ENCODE results near the gene XYLT2. TPM values are rescaled to one million over a fixed set of nuclear protein-coding genes. Genes with fewer than 3 reads are reported as not detected.
"Not testable (repeated sequence)": the region's sequence is repeated elsewhere in the genome, so short reads cannot be mapped to it uniquely, and the experiment has no call there.

The XYLT2 gene
- total RNA-seq, 1 experiment from 2014 or later: 39.7 TPM

DNA sequence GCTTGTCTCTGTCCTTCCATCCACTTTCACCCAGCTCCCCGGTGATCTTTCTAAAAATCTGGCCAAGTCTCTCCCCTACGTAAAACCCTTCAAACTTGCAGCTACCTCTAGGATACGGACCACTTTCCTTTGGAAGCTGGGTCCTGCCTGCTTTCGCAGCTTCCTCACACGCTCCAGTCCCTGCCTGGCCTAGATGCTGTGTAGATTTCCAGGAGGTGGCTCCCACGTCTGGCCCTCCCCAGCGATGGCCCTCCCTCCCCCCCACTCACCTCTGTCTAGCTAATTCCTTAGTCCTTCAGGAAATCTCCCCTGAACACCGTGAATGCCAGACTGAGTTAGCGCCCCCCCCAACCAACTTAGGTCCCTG, 52.0 kb downstream of the XYLT2 start:
- ATAC-seq: peak; percentile 33
- peaks cover 20% of the 10 kb centered on the region for H3K9me3 Mint-ChIP-seq
- DNase-seq (ENCODE audit: low spot score): no peak
- H3K4me1 Mint-ChIP-seq: peaks cover 15% of the 10 kb centered on the region
- CTCF ChIA-PET: interaction anchor here (0.8 to 4.0 kb wide), 68 partner anchors 9 to 400 kb away, joined by 3 to 108 read pairs (median 6); partner anchors contain the start of genes ACSF2, CHAD, EME1 and MRPL27
- H3K27ac Mint-ChIP-seq: no peak overlapping the region
- POLR2A ChIA-PET: interaction anchor here (0.6 to 1.8 kb wide), 5 partner anchors 29 to 634 kb away, joined by 3 to 8 read pairs (median 6); partner anchors contain the start of genes ACSF2 and FAM117A
- TF ChIP-seq RORB (CRISPR knock-in tag; IDR thresholded peaks at IDR 0.05): no peak
- no peak for TF ChIP-seq FOXK1 (CRISPR knock-in tag; IDR thresholded peaks at IDR 0.05)
- TF ChIP-seq, protein P1, sequence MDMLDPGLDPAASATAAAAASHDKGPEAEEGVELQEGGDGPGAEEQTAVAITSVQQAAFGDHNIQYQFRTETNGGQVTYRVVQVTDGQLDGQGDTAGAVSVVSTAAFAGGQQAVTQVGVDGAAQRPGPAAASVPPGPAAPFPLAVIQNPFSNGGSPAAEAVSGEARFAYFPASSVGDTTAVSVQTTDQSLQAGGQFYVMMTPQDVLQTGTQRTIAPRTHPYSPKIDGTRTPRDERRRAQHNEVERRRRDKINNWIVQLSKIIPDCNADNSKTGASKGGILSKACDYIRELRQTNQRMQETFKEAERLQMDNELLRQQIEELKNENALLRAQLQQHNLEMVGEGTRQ (CRISPR knock-in tag; IDR thresholded peaks at IDR 0.05): no peak
- no peak for TF ChIP-seq ZNF138 (CRISPR knock-in tag; conservative IDR thresholded peaks at IDR 0.05)
- TF ChIP-seq IRF2 (CRISPR knock-in tag; IDR thresholded peaks at IDR 0.05; ENCODE audit: borderline replicate concordance, low read depth): no peak
- TF ChIP-seq ZNF423 (CRISPR knock-in tag; IDR thresholded peaks at IDR 0.05): no peak
- TF ChIP-seq PRRX2 (CRISPR knock-in tag; IDR thresholded peaks at IDR 0.05): no peak
- TF ChIP-seq NR1H2 (CRISPR knock-in tag; IDR thresholded peaks at IDR 0.05): no peak
- peaks cover 32% of the 10 kb centered on the region for H3K36me3 Mint-ChIP-seq
- peaks cover 7% of the 10 kb centered on the region for H3K27me3 Mint-ChIP-seq (ENCODE audit: low read depth)
- H3K4me3 Mint-ChIP-seq: peak overlapping the region; percentile 93

DNA sequence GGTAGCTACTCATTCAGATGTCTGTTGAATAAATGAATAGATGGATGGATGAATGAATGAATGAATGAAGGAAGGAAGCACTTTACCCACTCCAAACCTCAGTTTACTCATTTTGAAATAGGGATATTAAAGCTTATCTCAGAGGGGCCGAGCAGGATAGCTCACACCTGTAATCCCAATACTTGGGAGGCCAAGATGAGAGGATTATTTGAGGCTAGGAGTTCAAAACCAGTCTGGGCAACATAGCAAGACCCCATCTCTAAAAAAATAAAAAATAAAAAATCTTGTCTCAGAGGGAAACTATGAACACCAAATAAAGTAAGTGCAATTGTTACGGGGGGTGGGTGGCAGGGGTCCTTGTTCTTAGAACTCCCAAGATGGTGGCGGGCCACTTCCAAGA, 52.7 kb downstream of the XYLT2 start:
- Mint-ChIP-seq H3K9me3 (peaks cover 20% of the 10 kb centered on the region), H3K4me1 (peaks cover 20% of the 10 kb centered on the region), H3K36me3 (peaks cover 24% of the 10 kb centered on the region)
- ATAC-seq; H3K4me3 Mint-ChIP-seq; DNase-seq (ENCODE audit: low spot score); H3K27ac Mint-ChIP-seq; POLR2A ChIA-PET; H3K27me3 Mint-ChIP-seq (ENCODE audit: low read depth): not testable (repeated sequence)
- CTCF ChIA-PET: interaction anchor here (1.7 to 4.0 kb wide), 11 partner anchors 16 to 287 kb away, joined by 4 to 108 read pairs (median 16); partner anchors contain the start of gene RSAD1

DNA sequence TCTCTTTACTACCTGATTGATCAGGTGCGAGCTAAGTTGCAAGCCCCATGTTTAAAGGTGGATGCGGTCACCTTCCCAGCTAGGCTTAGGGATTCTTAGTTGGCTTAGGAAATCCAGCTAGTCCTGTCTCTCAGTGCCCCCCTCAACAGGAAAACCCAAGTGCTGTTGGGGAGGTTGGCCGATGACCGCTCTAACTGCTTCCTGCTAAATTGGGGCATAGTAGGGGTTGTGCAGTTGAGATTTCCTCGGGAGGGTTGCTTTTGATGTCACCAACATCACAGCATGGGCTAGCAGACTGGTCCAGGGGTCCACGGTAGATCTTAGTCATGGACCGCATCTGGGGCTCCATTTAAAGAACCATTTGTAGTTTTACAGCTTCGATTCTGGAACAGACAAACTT, 53.7 kb downstream of the XYLT2 start:
- ATAC-seq, H3K4me3 Mint-ChIP-seq: not testable (repeated sequence)

DNA sequence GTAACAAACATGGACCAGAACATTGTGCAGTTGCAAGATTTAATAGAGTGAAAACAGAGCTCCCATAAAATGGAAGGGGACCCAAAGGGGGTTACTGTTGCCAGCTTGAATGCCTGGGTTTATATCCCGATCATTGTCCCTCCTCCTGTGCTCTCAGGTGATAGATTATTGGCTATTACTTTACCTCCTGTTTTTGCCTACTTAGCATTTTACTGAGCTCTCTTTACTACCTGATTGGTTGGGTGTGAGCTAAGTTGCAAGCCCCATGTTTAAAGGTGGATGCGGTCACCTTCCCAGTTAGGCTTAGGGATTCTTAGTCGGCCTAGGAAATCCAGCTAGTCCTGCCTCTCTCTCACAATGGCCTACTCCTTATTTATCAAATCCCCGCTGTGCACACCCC, 59.4 kb downstream of the XYLT2 start:
- H3K4me1 Mint-ChIP-seq: peaks cover 15% of the 10 kb centered on the region

More for the DNA sequence above, 53.7 kb downstream of the XYLT2 start:
- CTCF ChIA-PET: interaction anchor here (4.0 kb wide), 1 partner anchor 36 kb away, joined by 108 read pairs; no protein-coding TSS in a partner anchor
- peaks cover 25% of the 10 kb centered on the region for H3K4me1 Mint-ChIP-seq
- DNase-seq (ENCODE audit: low spot score); H3K27ac Mint-ChIP-seq; H3K27me3 Mint-ChIP-seq (ENCODE audit: low read depth); POLR2A ChIA-PET: not testable (repeated sequence)
- H3K36me3 Mint-ChIP-seq: peaks cover 15% of the 10 kb centered on the region
- H3K9me3 Mint-ChIP-seq: peaks cover 20% of the 10 kb centered on the region

DNA sequence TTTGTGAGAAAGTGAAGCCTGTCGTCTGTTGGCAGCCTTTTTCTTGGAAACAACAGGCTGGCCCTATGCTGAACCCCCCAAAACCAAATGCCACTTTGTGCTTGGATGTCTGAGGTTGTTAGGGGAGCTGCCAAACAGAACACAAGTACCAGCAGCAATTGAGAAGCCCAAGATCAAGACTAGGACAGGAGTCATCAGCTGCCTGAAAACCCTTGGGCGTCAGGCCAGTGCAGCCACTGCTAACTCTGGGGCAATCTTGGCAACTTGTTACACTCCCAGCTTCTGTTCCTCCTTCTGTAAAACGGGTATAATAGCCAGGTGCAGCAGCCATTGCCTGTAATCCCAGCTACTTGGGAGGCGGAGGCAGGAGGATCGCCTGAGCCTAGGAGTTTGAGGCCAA, 60.7 kb downstream of the XYLT2 start:
- peaks cover under 1% of the 10 kb centered on the region; the same call in 1 of the 2 replicates for H3K27me3 Mint-ChIP-seq (ENCODE audit: low read depth)
- peaks cover 15% of the 10 kb centered on the region for H3K4me1 Mint-ChIP-seq
- H3K9me3 Mint-ChIP-seq: no peaks in the 10 kb centered on the region
- H3K36me3 Mint-ChIP-seq: no peaks in the 10 kb centered on the region
- no peak overlapping the region for H3K27ac Mint-ChIP-seq
- no peak overlapping the region for H3K4me3 Mint-ChIP-seq
- DNase-seq (ENCODE audit: low spot score): no peak
- ChIA-PET CTCF (interaction anchor here (1.5 to 4.4 kb wide), 2 partner anchors 10 to 221 kb away, joined by 4 to 37 read pairs; partner anchors contain the start of gene LRRC59), POLR2A (no interaction called here)
- no peak for ATAC-seq
- TF ChIP-seq, protein P2, sequence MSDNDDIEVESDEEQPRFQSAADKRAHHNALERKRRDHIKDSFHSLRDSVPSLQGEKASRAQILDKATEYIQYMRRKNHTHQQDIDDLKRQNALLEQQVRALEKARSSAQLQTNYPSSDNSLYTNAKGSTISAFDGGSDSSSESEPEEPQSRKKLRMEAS (CRISPR knock-in tag; IDR thresholded peaks at IDR 0.05): no peak
- TF ChIP-seq ZBTB21 (CRISPR knock-in tag; IDR thresholded peaks at IDR 0.05; ENCODE audit: borderline replicate concordance): no peak
- TF ChIP-seq, protein P3, sequence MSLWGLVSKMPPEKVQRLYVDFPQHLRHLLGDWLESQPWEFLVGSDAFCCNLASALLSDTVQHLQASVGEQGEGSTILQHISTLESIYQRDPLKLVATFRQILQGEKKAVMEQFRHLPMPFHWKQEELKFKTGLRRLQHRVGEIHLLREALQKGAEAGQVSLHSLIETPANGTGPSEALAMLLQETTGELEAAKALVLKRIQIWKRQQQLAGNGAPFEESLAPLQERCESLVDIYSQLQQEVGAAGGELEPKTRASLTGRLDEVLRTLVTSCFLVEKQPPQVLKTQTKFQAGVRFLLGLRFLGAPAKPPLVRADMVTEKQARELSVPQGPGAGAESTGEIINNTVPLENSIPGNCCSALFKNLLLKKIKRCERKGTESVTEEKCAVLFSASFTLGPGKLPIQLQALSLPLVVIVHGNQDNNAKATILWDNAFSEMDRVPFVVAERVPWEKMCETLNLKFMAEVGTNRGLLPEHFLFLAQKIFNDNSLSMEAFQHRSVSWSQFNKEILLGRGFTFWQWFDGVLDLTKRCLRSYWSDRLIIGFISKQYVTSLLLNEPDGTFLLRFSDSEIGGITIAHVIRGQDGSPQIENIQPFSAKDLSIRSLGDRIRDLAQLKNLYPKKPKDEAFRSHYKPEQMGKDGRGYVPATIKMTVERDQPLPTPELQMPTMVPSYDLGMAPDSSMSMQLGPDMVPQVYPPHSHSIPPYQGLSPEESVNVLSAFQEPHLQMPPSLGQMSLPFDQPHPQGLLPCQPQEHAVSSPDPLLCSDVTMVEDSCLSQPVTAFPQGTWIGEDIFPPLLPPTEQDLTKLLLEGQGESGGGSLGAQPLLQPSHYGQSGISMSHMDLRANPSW (CRISPR knock-in tag; conservative IDR thresholded peaks at IDR 0.05; ENCODE audit: low read depth): no peak
- TF ChIP-seq TCF7 (CRISPR knock-in tag; IDR thresholded peaks at IDR 0.05; ENCODE audit: low read depth): no peak
- TF ChIP-seq, protein P4, sequence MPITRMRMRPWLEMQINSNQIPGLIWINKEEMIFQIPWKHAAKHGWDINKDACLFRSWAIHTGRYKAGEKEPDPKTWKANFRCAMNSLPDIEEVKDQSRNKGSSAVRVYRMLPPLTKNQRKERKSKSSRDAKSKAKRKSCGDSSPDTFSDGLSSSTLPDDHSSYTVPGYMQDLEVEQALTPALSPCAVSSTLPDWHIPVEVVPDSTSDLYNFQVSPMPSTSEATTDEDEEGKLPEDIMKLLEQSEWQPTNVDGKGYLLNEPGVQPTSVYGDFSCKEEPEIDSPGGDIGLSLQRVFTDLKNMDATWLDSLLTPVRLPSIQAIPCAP (CRISPR knock-in tag; IDR thresholded peaks at IDR 0.05): no peak
- no peak for TF ChIP-seq GRHL2 (CRISPR knock-in tag; IDR thresholded peaks at IDR 0.05; ENCODE audit: insufficient replicate concordance, severe bottlenecking)
- TF ChIP-seq, protein P5, sequence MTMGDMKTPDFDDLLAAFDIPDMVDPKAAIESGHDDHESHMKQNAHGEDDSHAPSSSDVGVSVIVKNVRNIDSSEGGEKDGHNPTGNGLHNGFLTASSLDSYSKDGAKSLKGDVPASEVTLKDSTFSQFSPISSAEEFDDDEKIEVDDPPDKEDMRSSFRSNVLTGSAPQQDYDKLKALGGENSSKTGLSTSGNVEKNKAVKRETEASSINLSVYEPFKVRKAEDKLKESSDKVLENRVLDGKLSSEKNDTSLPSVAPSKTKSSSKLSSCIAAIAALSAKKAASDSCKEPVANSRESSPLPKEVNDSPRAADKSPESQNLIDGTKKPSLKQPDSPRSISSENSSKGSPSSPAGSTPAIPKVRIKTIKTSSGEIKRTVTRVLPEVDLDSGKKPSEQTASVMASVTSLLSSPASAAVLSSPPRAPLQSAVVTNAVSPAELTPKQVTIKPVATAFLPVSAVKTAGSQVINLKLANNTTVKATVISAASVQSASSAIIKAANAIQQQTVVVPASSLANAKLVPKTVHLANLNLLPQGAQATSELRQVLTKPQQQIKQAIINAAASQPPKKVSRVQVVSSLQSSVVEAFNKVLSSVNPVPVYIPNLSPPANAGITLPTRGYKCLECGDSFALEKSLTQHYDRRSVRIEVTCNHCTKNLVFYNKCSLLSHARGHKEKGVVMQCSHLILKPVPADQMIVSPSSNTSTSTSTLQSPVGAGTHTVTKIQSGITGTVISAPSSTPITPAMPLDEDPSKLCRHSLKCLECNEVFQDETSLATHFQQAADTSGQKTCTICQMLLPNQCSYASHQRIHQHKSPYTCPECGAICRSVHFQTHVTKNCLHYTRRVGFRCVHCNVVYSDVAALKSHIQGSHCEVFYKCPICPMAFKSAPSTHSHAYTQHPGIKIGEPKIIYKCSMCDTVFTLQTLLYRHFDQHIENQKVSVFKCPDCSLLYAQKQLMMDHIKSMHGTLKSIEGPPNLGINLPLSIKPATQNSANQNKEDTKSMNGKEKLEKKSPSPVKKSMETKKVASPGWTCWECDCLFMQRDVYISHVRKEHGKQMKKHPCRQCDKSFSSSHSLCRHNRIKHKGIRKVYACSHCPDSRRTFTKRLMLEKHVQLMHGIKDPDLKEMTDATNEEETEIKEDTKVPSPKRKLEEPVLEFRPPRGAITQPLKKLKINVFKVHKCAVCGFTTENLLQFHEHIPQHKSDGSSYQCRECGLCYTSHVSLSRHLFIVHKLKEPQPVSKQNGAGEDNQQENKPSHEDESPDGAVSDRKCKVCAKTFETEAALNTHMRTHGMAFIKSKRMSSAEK (CRISPR knock-in tag; IDR thresholded peaks at IDR 0.05; ENCODE audit: borderline replicate concordance): no peak

More for the DNA sequence above, 59.4 kb downstream of the XYLT2 start:
- POLR2A ChIA-PET; ATAC-seq; H3K27ac Mint-ChIP-seq; H3K9me3 Mint-ChIP-seq; H3K27me3 Mint-ChIP-seq (ENCODE audit: low read depth); DNase-seq (ENCODE audit: low spot score); H3K36me3 Mint-ChIP-seq; H3K4me3 Mint-ChIP-seq: not testable (repeated sequence)
- CTCF ChIA-PET: interaction anchor here (0.9 to 4.4 kb wide), 2 partner anchors 8 to 74 kb away, joined by 3 to 37 read pairs; partner anchors contain the start of gene LRRC59
